Osteocyte (in vitro differentiated cells): Measurements from ENCODE around the gene SFTPB. TPM values are rescaled to one million over a fixed set of nuclear protein-coding genes. Genes with fewer than 3 reads are reported as not detected.
"Not testable (repeated sequence)": the region's sequence is repeated elsewhere in the genome, so short reads cannot be mapped to it uniquely, and the experiment has no call there.

Experiments used
- DNase-seq: peaks from one replicate; pipeline ENCODE4 v3.0.0; 2021; ENCODE audit warnings: mixed read lengths; ENCODE audit not compliant: unreplicated experiment; ENCODE audit errors: extremely low spot score
- H3K27ac Mint-ChIP-seq: one replicate; pipeline ENCODE4 v1.8.0; 2021; ENCODE audit warnings: mild to moderate bottlenecking, mixed read lengths; ENCODE audit not compliant: unreplicated experiment
- H3K27me3 Mint-ChIP-seq: one replicate; pipeline ENCODE4 v1.8.0; 2021; ENCODE audit warnings: mixed read lengths; ENCODE audit not compliant: unreplicated experiment
- H3K36me3 Mint-ChIP-seq: one replicate; pipeline ENCODE4 v1.8.0; 2021; ENCODE audit warnings: mixed read lengths; ENCODE audit not compliant: unreplicated experiment
- H3K4me1 Mint-ChIP-seq: one replicate; pipeline ENCODE4 v1.8.0; 2021; ENCODE audit warnings: mixed read lengths; ENCODE audit not compliant: unreplicated experiment
- H3K4me3 Mint-ChIP-seq: one replicate; pipeline ENCODE4 v1.8.0; 2021; ENCODE audit warnings: mild to moderate bottlenecking, moderate library complexity, mixed read lengths; ENCODE audit not compliant: unreplicated experiment
- H3K9me3 Mint-ChIP-seq: one replicate; pipeline ENCODE4 v1.8.0; 2021; ENCODE audit warnings: mixed read lengths; ENCODE audit not compliant: unreplicated experiment
- CTCF ChIP-seq: fragments of 200-600 bp; sonication (generic); IDR thresholded peaks from 2 replicates; pipeline ENCODE4 v1.5.0; 2021; ENCODE audit warnings: antibody characterized with exemption, mild to moderate bottlenecking, moderate library complexity
- long read RNA-seq: library from polyadenylated mRNA; unstranded; transcript quantifications from one replicate; pipeline ENCODE4 v2.0.0, GENCODE V29; 2021
- total RNA-seq: library from RNA; stranded (reverse); gene quantifications from 2 replicates; pipeline ENCODE4 v1.2.1, GENCODE V29; 2021

SFTPB gene
- total RNA-seq, result not detected in 2 replicates
- long read RNA-seq, result 0 reads

- H3K9me3 Mint-ChIP-seq, result no peaks in the 10 kb centered on the region
- DNase-seq, result no peak
- H3K4me1 Mint-ChIP-seq, result peaks cover 14% of the 10 kb centered on the region
- no peak for TF ChIP-seq CTCF
- no peak within 1 kb of the TSS for H3K4me3 Mint-ChIP-seq
- no peaks in the 10 kb centered on the region for H3K36me3 Mint-ChIP-seq
- peaks cover 9% of the 10 kb centered on the region for H3K27me3 Mint-ChIP-seq
- no peak within 1 kb of the TSS for H3K27ac Mint-ChIP-seq
These were observed at the start of gene SFTPB for GRCh38 chr2:85668009-85668856. Gene SFTPB (minus strand): TSS chr2:85668199. CDS start chr2:85668183, 16 bp downstream.

GRCh38 chr2:85717308-85718008 lies 49.5 kb upstream of the SFTPB start:
- DNase-seq, result no peak
- Mint-ChIP-seq H3K9me3 (peaks cover 4% of the 10 kb centered on the region), H3K4me1 (peaks cover 4% of the 10 kb centered on the region), H3K4me3 (no peak overlapping the region), H3K27me3 (peaks cover 33% of the 10 kb centered on the region), H3K27ac (no peak overlapping the region), H3K36me3 (no peaks in the 10 kb centered on the region)
- TF ChIP-seq CTCF, result no peak

DNA sequence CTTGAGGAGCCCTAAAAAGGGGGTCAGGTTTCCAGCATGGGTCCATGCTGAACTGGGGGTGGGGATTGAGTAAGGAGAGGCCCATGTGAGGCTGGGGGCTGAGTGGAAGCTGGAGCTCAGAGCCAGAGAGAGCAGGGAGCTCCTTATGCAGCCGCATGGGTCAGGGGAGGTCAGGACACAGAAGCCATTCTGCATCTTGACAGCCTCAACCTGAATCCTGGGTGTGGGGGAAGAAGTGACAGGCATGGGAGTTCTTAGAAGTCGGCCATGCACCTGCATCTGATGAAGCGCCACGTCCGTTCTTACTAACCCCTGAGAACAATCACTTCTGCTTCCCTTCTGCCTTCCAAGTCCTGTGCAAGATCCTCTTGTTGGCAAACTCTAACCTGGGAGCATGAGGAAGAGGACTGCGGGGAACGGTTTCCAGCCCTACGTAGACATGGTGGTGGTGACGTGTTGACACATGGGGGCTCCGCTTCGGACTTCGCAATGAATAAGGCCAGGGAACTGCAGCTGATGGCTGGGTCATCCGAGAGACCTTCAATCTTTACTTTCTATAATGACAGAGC lies 48.4 kb upstream of the SFTPB start:
- Mint-ChIP-seq H3K27me3 (peaks cover 33% of the 10 kb centered on the region), H3K9me3 (peaks cover 4% of the 10 kb centered on the region), H3K4me3 (no peak overlapping the region), H3K4me1 (peaks cover 4% of the 10 kb centered on the region), H3K36me3 (no peaks in the 10 kb centered on the region), H3K27ac (no peak overlapping the region)
- DNase-seq, result no peak
- no peak for TF ChIP-seq CTCF

- H3K36me3 Mint-ChIP-seq, result no peaks in the 10 kb centered on the region
These were observed 46.8 kb upstream of the SFTPB start for GRCh38 chr2:85714841-85715240.

DNA sequence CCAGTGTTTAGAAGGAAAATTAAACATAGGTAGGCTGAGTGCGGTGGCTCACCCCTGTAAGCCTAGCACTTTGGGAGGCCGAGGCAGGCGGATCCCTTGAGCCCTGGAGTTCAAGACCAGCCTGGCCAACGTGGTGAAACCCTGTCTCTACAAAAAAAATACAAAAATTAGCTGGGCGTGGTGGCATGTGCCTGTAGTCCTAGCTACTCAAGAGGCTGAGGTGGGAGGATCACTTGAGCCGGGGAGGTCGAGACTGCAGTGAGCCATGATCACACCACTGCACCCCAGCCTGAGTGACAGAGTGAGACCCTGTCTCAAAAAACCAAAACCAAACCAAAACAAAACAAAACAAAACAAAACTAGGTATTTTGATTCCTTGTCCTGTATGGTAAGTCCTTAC lies 46.4 kb upstream of the SFTPB start:
- not testable (repeated sequence) for H3K4me1 Mint-ChIP-seq, H3K4me3 Mint-ChIP-seq, DNase-seq, H3K9me3 Mint-ChIP-seq, H3K27ac Mint-ChIP-seq, H3K36me3 Mint-ChIP-seq
- H3K27me3 Mint-ChIP-seq, result peaks cover 24% of the 10 kb centered on the region

More at GRCh38 chr2:85714841-85715240, 46.8 kb upstream of the SFTPB start:
- Mint-ChIP-seq H3K4me3 (no peak overlapping the region), H3K27me3 (peaks cover 24% of the 10 kb centered on the region), H3K27ac (no peak overlapping the region), H3K9me3 (no peaks in the 10 kb centered on the region), H3K4me1 (peaks cover 4% of the 10 kb centered on the region)
- no peak for TF ChIP-seq CTCF
- DNase-seq, result no peak
